Cardiac fibroblast (primary cell): Measurements from ENCODE around the gene ABCC4.

ENCODE experiments used
- DNase-seq, 2 donors: peaks; one replicate each; pipeline versions ENCODE4 v3.0.0 to v3.0.0-alpha.2; 2010; ENCODE audit warnings: low read depth in 2 of 2
- H3K4me3 ChIP-seq, 2 donors: replicated peaks in 1 of 2; 1 replicate in 1 of 2; 2 replicates in 1 of 2; pipeline ENCODE4 v1.5.1; 2011; ENCODE audit warnings: low read depth in 2 of 2, low read length in 2 of 2, mild to moderate bottlenecking in 2 of 2, moderate library complexity in 1 of 2
- CTCF ChIP-seq: IDR thresholded peaks from one replicate; pipeline ENCODE4 v1.5.1; 2011; ENCODE audit warnings: low read depth, mild to moderate bottlenecking, low read length, inconsistent platforms

ABCC4 gene

GRCh38 chr13:95319551-95320274 lies 18.5 kb upstream of the ABCC4 start:
- no peak overlapping the region for H3K4me3 ChIP-seq
- no peak for TF ChIP-seq CTCF
- DNase-seq: peak; percentile 26 to 42

- DNase-seq: peak; percentile 69 to 78
- TF ChIP-seq CTCF: no peak
- no peak overlapping the region for H3K4me3 ChIP-seq
These were observed 16.1 kb upstream of the ABCC4 start for GRCh38 chr13:95317039-95317989.

- no peak overlapping the region for H3K4me3 ChIP-seq
- DNase-seq: peak in 1 of 2 donors; percentile 19
- no peak for TF ChIP-seq CTCF
These were observed 14.5 kb upstream of the ABCC4 start for GRCh38 chr13:95315752-95316151.

- H3K4me3 ChIP-seq: no peak overlapping the region
- TF ChIP-seq CTCF: no peak
- no peak for DNase-seq
These were observed 6.3 kb upstream of the ABCC4 start for GRCh38 chr13:95307507-95307906.

- no peak for DNase-seq
- no peak overlapping the region for H3K4me3 ChIP-seq
- no peak for TF ChIP-seq CTCF
These were observed 3.2 kb upstream of the ABCC4 start for GRCh38 chr13:95304453-95304852.

- peak in 1 of 2 donors; percentile 44 for DNase-seq
- H3K4me3 ChIP-seq: peak overlapping the region; percentile 66 to 86
- no peak for TF ChIP-seq CTCF
These were observed 730 bp upstream of the ABCC4 start for GRCh38 chr13:95301968-95302393.
